GM21825 (cell line): Measurements from ENCODE around the gene SDR39U1.
"Not testable (repeated sequence)": the region's sequence is repeated elsewhere in the genome, so short reads cannot be mapped to it uniquely, and the experiment has no call there.

ENCODE experiments used
- ATAC-seq: cut with Tn5 transposase; IDR thresholded peaks from one replicate; pipeline ENCODE4 v1.9.1; 2021; ENCODE audit warnings: mild to moderate bottlenecking, moderate library complexity; ENCODE audit not compliant: unreplicated experiment

SDR39U1 gene, protein sequence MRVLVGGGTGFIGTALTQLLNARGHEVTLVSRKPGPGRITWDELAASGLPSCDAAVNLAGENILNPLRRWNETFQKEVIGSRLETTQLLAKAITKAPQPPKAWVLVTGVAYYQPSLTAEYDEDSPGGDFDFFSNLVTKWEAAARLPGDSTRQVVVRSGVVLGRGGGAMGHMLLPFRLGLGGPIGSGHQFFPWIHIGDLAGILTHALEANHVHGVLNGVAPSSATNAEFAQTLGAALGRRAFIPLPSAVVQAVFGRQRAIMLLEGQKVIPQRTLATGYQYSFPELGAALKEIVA

DNA sequence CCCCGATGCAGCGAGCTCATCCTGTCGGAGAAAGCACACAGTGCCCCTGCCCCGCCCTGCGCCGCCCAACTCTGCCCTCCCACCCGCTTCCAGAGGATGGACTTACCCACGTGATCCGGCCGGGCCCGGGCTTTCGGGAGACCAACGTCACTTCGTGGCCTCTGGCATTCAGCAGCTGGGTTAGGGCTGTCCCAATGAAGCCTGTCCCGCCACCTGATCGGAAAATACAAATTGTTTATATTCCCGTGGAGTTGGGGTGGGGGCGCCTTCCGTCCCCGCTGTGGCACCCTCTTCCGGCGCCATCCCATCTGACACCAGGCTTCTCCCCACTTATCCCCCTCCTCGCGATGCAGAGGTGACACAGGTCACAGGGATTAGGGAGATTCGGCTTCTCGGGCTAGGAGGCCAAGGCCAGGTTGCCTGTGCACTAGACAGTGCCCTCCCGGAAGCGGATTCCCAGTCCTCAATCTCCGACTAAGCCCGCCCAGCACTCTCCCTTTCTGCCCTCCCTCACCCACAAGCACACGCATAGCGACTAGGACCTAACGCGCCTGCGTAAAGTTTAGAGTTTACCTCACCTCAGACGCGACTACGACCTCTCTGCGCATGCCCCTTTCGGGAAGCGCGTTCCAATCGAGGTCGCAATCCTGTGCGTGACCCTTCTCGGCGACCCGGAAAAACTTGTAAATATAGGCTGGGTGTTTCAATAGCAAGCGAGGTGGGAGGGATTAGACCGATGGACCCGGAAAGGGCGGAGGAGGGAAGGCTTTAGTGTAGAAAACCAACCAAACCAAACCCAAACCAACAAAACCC is at the start of gene SDR39U1:
Gene SDR39U1 (minus strand): TSS at position 537 of the 813 bp plus-strand sequence. CDS start 7 bp downstream, at position 530.
- ATAC-seq, result peak; percentile 88

DNA sequence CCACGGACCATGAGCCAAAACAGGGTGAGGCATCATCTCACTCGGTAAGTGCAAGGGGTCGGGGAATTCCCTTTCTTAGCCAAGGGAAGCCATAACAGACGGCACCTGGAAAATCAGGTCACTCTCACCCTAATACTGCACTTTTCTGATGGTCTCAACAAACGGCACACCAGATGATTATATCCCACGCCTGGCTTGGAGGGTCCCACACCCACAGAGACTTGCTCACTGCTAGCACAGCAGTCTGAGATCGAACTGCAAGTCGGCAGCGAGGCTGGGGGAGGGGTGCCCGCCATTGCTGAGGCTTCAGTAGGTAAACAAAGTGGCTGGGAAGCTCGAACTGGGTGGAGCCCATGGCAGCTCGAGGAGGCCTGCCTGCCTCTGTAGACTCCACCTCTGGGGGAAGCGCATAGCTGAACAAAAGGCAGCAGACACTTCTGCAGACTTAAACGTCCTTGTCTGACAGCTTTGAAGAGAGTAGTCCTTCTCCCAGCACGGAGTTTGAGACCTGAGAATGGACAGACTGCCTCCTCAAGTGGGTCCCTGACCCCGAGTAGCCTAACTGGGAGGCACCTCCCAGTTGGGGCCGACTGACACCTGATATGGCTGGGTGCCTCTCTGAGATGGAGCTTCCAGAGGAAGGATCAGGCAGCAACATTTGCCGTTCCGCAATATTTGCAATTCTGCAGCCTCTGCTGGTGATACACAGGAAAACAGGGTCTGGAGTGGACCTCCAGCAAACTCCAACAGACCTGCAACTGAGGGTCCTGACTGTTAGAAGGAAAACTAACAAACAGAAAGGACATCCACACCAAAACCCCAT is 49.2 kb upstream of the SDR39U1 start:
- not testable (repeated sequence) for ATAC-seq

GRCh38 chr14:24483604-24484252 is 41.2 kb upstream of the SDR39U1 start:
- no peak for ATAC-seq

- not testable (repeated sequence) for ATAC-seq
Observed at GRCh38 chr14:24482699-24483303, 40.2 kb upstream of the SDR39U1 start.

DNA sequence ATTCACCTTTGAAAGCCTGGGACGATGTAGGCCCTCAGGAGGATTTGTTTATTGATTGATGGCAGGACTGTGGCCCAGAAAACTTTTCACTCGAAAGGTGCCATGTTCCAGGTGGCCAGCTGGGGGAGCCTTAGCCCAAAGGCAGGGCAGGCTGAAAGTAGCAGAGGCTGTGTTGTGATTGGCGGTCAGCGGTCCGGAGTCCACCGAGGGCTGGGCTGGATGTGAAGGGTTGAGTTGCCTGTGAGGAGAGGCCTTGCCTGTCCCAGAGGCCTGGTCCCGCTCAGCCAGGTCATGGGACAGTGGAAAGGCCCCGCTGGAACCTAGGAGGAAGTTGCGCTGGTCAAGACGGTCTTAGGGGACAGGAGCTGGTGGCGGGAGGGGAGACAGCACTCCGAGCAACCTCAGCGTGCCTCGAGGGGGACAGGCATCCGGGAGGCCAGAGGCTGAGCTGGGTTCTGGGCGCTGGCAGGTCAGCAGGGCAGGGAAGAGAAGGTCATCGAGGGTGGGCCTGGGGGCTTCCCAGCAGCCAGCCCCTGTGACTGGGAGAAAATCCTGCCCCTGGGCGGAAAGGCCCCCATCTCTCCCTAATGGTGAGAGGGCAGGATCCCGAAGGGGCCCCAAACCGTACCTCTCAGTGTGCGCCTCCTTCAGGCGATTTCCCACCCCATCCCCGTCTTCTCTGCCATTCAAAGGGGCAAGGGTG is 39.2 kb upstream of the SDR39U1 start:
- no peak for ATAC-seq

- ATAC-seq, result not testable (repeated sequence)
Observed at GRCh38 chr14:24479999-24480398, 37.4 kb upstream of the SDR39U1 start.

DNA sequence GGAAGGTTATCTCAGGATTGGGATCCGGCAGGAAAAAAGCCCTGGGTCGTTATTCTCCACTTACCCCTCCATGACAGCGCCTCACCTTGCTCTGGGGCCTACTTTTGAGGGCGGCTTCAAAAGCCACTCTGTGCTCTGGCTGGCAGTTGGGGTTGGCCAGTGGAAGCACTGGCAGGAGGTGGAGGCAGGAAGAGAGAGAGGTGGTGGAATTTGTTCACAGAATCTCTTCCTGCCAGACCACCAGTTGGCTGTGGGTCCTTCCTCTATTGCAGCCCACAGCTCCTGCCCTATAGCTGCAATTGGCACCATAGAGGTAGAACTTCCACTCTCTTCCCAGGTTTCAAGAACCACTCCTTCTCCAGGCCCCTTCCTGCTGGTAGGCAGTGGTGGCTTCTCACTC is 32.7 kb upstream of the SDR39U1 start:
- ATAC-seq, result no peak

GRCh38 chr14:24473211-24473610 is 30.6 kb upstream of the SDR39U1 start:
- no peak for ATAC-seq

DNA sequence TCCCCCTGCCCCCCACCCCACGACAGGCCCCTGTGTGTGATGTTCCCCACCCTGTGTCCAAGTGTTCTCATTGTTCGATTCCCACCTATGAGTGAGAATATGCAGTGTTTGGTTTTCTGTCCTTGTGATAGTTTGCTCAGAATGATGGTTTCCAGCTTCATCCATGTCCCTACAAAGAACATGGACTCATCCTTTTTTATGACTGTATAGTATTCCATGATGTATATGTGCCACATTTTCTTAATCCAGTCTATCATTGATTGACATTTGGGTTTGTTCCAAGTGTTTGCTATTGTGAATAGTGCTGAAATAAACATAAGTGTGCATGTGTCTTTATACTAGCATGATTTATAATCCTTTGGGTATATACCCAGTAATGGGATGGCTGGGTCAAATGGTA is 27.9 kb upstream of the SDR39U1 start:
- not testable (repeated sequence) for ATAC-seq

GRCh38 chr14:24465805-24466204 is 23.2 kb upstream of the SDR39U1 start:
- ATAC-seq, result no peak

GRCh38 chr14:24465368-24465767 is 22.8 kb upstream of the SDR39U1 start:
- no peak for ATAC-seq

GRCh38 chr14:24463884-24464785 is 21.6 kb upstream of the SDR39U1 start:
- no peak for ATAC-seq

DNA sequence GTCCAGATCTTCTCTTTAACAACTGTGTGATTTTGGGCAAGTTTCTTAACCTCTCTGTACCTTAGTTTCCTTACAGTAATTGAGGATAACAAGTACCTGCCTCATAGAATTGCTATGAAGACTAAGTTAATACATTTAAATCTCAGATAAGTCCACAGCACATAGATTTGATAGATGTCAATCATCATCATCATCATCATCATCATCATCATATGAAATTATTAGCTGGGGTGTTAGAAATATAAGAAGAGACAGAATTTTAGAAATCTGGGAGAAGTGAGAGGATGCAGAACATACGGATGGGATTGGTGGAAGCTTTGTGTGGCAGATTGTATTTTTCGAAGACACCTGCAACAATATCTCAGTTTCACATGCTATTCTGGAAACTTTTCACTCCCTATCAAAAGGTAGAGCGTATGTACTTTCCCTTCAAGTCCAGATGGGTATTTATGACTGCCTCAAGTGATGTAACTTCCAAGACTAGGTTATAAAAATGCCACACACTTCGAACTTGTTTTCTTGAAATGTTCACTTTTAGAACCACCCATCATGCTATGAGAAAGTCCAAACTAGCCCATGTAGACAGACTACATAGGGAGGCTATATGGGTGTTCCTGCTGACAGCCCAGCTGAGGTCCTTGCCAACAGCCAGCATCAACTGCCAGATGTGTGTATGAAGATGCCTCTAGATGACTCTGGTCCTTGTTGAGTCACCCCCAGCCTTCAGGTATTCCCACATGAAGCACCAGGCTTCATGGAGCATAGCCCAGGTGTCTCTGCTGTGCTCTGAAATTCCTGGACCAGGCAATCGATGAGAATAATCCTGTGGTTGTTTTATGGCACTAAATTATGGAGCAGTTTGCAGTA is 20.7 kb upstream of the SDR39U1 start:
- ATAC-seq, result no peak

DNA sequence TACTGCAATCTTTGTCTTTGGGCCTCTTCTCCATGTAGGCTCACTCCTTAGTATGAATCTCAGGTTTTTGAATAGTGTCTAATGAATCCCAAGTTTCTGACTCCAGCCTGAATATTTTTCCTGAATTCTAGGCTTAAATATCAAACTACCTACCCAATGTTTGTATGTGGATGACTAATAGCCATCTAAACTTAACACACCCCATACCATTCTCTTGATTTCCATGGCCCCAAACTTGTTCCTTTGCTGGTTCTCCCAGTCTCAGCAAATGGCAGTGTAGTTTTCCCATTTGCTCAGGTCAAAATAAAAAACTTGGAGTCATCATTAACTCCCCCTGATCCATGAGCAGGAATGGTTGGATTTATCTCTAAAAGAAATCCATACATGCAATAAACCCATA is 18.8 kb upstream of the SDR39U1 start:
- no peak for ATAC-seq

DNA sequence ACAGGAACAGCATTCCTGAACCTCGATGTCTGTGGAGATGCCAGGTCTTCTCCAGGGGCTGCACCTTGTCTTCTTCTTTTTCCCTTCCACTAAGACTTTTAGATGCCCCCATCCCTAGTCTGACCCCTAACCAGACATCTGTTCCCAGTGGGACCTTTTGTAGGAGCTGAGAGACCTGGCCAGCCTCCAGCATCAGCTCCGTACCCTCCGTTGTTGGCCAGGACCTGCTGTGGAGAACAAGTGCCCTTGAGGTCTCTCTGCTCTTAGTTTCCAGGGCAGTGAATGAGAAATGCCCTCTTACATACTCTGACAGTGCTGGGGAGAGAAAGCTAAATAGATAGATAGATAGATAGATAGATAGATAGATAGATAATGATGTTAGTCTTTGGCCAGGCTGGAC is 16.8 kb upstream of the SDR39U1 start:
- no peak for ATAC-seq

- no peak for ATAC-seq
Observed at GRCh38 chr14:24458736-24459135, 16.2 kb upstream of the SDR39U1 start.

DNA sequence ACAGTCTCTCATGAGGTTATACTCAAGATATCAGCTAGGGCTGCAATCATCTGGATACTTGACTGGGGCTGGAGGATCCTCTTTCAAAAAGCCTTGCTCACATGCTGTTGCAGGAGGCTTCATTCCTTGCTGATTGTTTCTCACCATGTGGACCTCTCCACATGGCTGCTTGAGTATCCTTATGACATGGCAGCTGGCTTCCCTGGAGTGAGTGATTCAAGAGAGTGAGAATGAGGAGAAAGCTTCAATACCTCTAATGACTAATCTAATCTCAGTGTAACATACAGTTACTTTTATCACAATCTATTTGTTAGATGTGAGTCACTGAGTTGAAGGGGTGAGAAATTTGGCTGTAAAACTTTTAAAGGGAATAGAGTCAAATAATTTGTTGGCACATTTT is 14.4 kb upstream of the SDR39U1 start:
- ATAC-seq, result no peak

GRCh38 chr14:24450828-24451227 is 8.3 kb upstream of the SDR39U1 start:
- ATAC-seq, result not testable (repeated sequence)
